Astrocyte (in vitro differentiated cells and primary cell): Measurements from ENCODE around the gene RETREG1.

Source experiments
- EZH2 ChIP-seq: IDR thresholded peaks from 2 replicates; pipeline ENCODE4 v1.6.1; 2012; ENCODE audit warnings: mild to moderate bottlenecking, low read length, inconsistent platforms; ENCODE audit not compliant: insufficient read depth
- TF ChIP-seq, protein P1 (sequence below): IDR thresholded peaks from 2 replicates; pipeline ENCODE4 v1.5.1; 2011; ENCODE audit warnings: low read depth, mild to moderate bottlenecking, inconsistent platforms, low read length, moderate library complexity; ENCODE audit not compliant: insufficient read depth

DNA sequence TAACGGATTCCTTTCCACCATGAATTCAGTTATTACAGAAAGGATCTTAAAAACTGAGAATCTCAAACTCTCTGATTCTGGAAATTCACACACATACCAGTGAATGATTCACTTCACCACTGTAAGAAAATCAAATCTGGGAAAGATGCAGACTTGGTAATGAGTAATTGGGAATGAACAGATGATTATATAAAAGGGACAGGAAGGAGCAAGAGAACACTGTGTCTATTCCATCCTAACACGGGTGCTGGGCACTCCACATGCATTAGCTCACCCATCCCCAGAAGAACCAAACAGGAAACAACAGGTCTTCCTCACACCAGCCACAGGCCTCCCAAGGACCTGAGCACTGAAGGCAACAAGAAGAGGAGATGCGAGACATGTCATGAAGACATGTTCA lies 76.4 kb downstream of the RETREG1 start:
- TF ChIP-seq, protein P1, sequence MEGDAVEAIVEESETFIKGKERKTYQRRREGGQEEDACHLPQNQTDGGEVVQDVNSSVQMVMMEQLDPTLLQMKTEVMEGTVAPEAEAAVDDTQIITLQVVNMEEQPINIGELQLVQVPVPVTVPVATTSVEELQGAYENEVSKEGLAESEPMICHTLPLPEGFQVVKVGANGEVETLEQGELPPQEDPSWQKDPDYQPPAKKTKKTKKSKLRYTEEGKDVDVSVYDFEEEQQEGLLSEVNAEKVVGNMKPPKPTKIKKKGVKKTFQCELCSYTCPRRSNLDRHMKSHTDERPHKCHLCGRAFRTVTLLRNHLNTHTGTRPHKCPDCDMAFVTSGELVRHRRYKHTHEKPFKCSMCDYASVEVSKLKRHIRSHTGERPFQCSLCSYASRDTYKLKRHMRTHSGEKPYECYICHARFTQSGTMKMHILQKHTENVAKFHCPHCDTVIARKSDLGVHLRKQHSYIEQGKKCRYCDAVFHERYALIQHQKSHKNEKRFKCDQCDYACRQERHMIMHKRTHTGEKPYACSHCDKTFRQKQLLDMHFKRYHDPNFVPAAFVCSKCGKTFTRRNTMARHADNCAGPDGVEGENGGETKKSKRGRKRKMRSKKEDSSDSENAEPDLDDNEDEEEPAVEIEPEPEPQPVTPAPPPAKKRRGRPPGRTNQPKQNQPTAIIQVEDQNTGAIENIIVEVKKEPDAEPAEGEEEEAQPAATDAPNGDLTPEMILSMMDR, result no peak
- TF ChIP-seq EZH2, result no peak
